K562 (cell line): ENCODE measurements around the gene COL9A3. TPM values are rescaled to one million over a fixed set of nuclear protein-coding genes. Genes with fewer than 3 reads are reported as not detected.

ENCODE experiments used
- ATAC-seq: fragments of 200-7000 bp; cut with Tn5 transposase; 3 replicates; pipeline ENCODE4 v1.9.1; 2020; ENCODE audit warnings: moderate library complexity
- BruUV-seq: library from RNA; stranded (reverse); fragments of 400-500 nt; replicated peaks from 2 replicates; lab custom pipeline; 2021; lab: Mats Ljungman, UMichigan
- CTCF ChIA-PET: fragments of 300-600 bp; formaldehyde crosslinking; extraction: SDS; loops from one replicate; lab custom pipeline; 2021; ENCODE audit warnings: low intra/inter-chr PET ratio; lab: Yijun Ruan, JAX
- POLR2A ChIA-PET: fragments of 300-600, 350-650 bp; sonication (Branson Sonifier 250); formaldehyde crosslinking; extraction: SDS; loops from one replicate; lab custom pipeline; 2021; ENCODE audit warnings: antibody characterized with exemption, inconsistent platforms; lab: Yijun Ruan, JAX
- DNase-seq, 4 experiments: peaks; one replicate each; pipeline versions ENCODE4 v3.0.0 to v3.0.0-alpha.2; 2011 to 2018; ENCODE audit warnings: low spot score in 3 of 4, mixed read lengths in 3 of 4; ENCODE audit errors: extremely low read depth in 1 of 4
- FAIRE-seq: peaks from 2 replicates; lab custom pipeline; 2011; peaks lifted over from hg19 to GRCh38; lab: Jason Lieb, UNC
- H2AFZ ChIP-seq: 2 replicates; pipeline ENCODE4 v1.6.0; 2011; ENCODE audit warnings: low read depth, low read length, control low read depth, inconsistent platforms
- H3K27ac ChIP-seq: fragments of 200-600 bp; 3 replicates; pipeline ENCODE4 v1.8.0; 2011; ENCODE audit warnings: low read depth, mild to moderate bottlenecking, control low read depth, inconsistent platforms, low read length, moderate library complexity, mixed read lengths; ENCODE audit errors: extremely low read depth
- H3K27me3 ChIP-seq, 2 experiments: fragments of 300-600 bp in 1 of 2; 2 replicates in 1 of 2; 3 replicates in 1 of 2; pipeline versions ENCODE4 v1.6.0 to v1.8.0; 2011; ENCODE audit warnings: inconsistent platforms in 2 of 2, low read length in 2 of 2, mild to moderate bottlenecking in 1 of 2, mixed read lengths in 1 of 2, moderate library complexity in 1 of 2; ENCODE audit not compliant: control insufficient read depth in 2 of 2, insufficient read depth in 2 of 2
- H3K36me3 ChIP-seq: fragments of 300-600 bp; 3 replicates; pipeline ENCODE4 v1.8.0; 2011; ENCODE audit warnings: mild to moderate bottlenecking, low read length, inconsistent platforms; ENCODE audit not compliant: control insufficient read depth, insufficient read depth
- H3K4me1 ChIP-seq, 2 experiments: fragments of 200-600 bp in 1 of 2; replicated peaks in 1 of 2; 2 replicates in 1 of 2; 3 replicates in 1 of 2; pipeline versions ENCODE4 v1.5.1 to v1.8.0; 2011; ENCODE audit warnings: inconsistent platforms in 2 of 2, low read length in 2 of 2, mild to moderate bottlenecking in 1 of 2, mixed read lengths in 1 of 2, moderate library complexity in 1 of 2; ENCODE audit not compliant: control insufficient read depth in 2 of 2, insufficient read depth in 2 of 2
- H3K4me2 ChIP-seq: 2 replicates; pipeline ENCODE4 v1.6.1; 2011; ENCODE audit warnings: low read length, control low read depth, inconsistent platforms, mixed read lengths; ENCODE audit not compliant: insufficient read depth
- H3K4me3 ChIP-seq: fragments of 200-600 bp; sonication (generic), shearing (Covaris generic); 2 replicates; pipeline ENCODE4 v1.5.1; 2016; ENCODE audit warnings: control low read depth, inconsistent platforms
- H3K79me2 ChIP-seq: fragments of 200-600 bp; 3 replicates; pipeline ENCODE4 v1.8.0; 2011; ENCODE audit warnings: low read length, inconsistent platforms; ENCODE audit not compliant: control insufficient read depth, insufficient read depth
- H3K9ac ChIP-seq, 2 experiments: 2 replicates each; pipeline versions ENCODE4 v1.6.0 to v1.6.1; 2011; ENCODE audit warnings: low read depth in 2 of 2, low read length in 2 of 2, control low read depth in 1 of 2, inconsistent platforms in 1 of 2, mild to moderate bottlenecking in 1 of 2, mixed read lengths in 1 of 2; ENCODE audit not compliant: insufficient read depth in 1 of 2
- H3K9me1 ChIP-seq: one replicate; pipeline ENCODE4 v1.6.0; 2011; ENCODE audit warnings: inconsistent platforms, mild to moderate bottlenecking, low read length, moderate library complexity; ENCODE audit not compliant: control insufficient read depth, insufficient read depth
- H3K9me3 ChIP-seq: replicated peaks from 2 replicates; pipeline ENCODE4 v1.5.1; 2011; ENCODE audit warnings: low read depth, low read length, inconsistent platforms; ENCODE audit not compliant: control insufficient read depth, insufficient read depth
- H4K20me1 ChIP-seq: replicated peaks from 2 replicates; pipeline ENCODE4 v1.6.1; 2011; ENCODE audit warnings: low read length, inconsistent platforms, mixed read lengths; ENCODE audit not compliant: control insufficient read depth, insufficient read depth
- ATF1 ChIP-seq, 2 experiments: fragments of 450-650 bp in 1 of 2; IDR thresholded peaks; 2 replicates each; pipeline ENCODE4 v1.6.1; 2016; ENCODE audit warnings: missing compliant biosample characterization in 1 of 2, missing genetic modification characterization in 1 of 2
- BMI1 ChIP-seq: fragments of 150-350 bp; IDR thresholded peaks from 2 replicates; pipeline ENCODE4 v1.6.1; 2014; ENCODE audit warnings: low read length
- BRD9 ChIP-seq: fragments of 450-650 bp; IDR thresholded peaks from 2 replicates; pipeline ENCODE4 v1.6.1; 2018; ENCODE audit warnings: low read depth; ENCODE audit not compliant: partially characterized antibody
- E4F1 ChIP-seq: fragments of 250-450 bp; sonication (Bioruptor Pico); IDR thresholded peaks from 2 replicates; pipeline ENCODE4 v1.5.0; 2021; ENCODE audit warnings: mild to moderate bottlenecking, borderline replicate concordance
- EGR1 ChIP-seq: fragments of 450-650 bp; conservative IDR thresholded peaks from 2 replicates; pipeline ENCODE4 v1.6.1; 2017; ENCODE audit warnings: mild to moderate bottlenecking
- FOXA1 ChIP-seq: fragments of 450-650 bp; IDR thresholded peaks from 2 replicates; pipeline ENCODE4 v1.6.1; 2016; ENCODE audit warnings: mild to moderate bottlenecking, borderline replicate concordance
- NCOA4 ChIP-seq: fragments of 450-650 bp; IDR thresholded peaks from 2 replicates; pipeline ENCODE4 v1.6.1; 2018; ENCODE audit warnings: mild to moderate bottlenecking; ENCODE audit not compliant: partially characterized antibody
- NEUROD1 ChIP-seq: fragments of 150-350 bp; IDR thresholded peaks from 2 replicates; pipeline ENCODE4 v1.6.1; 2014; ENCODE audit warnings: borderline replicate concordance, low read length, low read depth; ENCODE audit not compliant: partially characterized antibody
- RBFOX2 ChIP-seq: fragments of 200-400 bp; formaldehyde crosslinking; IDR thresholded peaks from 2 replicates; pipeline ENCODE4 v1.6.1; 2017; ENCODE audit warnings: low read depth, mild to moderate bottlenecking, low read length, moderate library complexity
- SIN3A ChIP-seq, 2 experiments: fragments of 150-350 bp in 1 of 2; IDR thresholded peaks; 2 replicates each; pipeline ENCODE4 v1.6.1; 2011 to 2016; ENCODE audit warnings: borderline replicate concordance in 2 of 2, low read depth in 2 of 2, low read length in 2 of 2, mild to moderate bottlenecking in 2 of 2, moderate library complexity in 2 of 2; ENCODE audit not compliant: control insufficient read depth in 1 of 2
- YBX1 ChIP-seq: fragments of 450-650 bp; IDR thresholded peaks from 2 replicates; pipeline ENCODE4 v1.7.1; 2016; ENCODE audit warnings: mild to moderate bottlenecking
- ZKSCAN8 ChIP-seq: fragments of 200-800 bp; sonication (Bioruptor generic); IDR thresholded peaks from 2 replicates; pipeline ENCODE4 v1.6.1; 2016; ENCODE audit warnings: missing genetic modification characterization, missing compliant biosample characterization
- ZNF143 ChIP-seq: sonication (generic); formaldehyde crosslinking; IDR thresholded peaks from 2 replicates; pipeline ENCODE4 v1.9.0; 2022; ENCODE audit warnings: mild to moderate bottlenecking, missing genetic modification reagents
- ZNF282 ChIP-seq: sonication (generic); formaldehyde crosslinking; IDR thresholded peaks from 2 replicates; pipeline ENCODE4 v1.8.1; 2023; ENCODE audit warnings: missing genetic modification reagents
- WGBS: fragments of 100-300 bp; shearing (Covaris generic); methylation state at CpG from one replicate; pipeline ENCODE4 v1.1.6; 2016; ENCODE audit warnings: low coverage, mixed read lengths; ENCODE audit not compliant: insufficient coverage; ENCODE audit errors: missing lambda C conversion rate; 5-methylcytosine and 5-hydroxymethylcytosine counted together
- in situ Hi-C: fragments of 300-500 bp; cut with MboI; formaldehyde crosslinking; loops from 4 replicates; pipeline ENCODE4 v1.15.0; 2018; ENCODE audit warnings: inconsistent platforms, mixed read lengths
- intact Hi-C: fragments of 100-400 bp; cut with micrococcal nuclease; formaldehyde crosslinking; loops from 2 replicates; pipeline ENCODE4 v1.14.2; 2022
- polyA plus RNA-seq, 8 experiments: library from polyadenylated mRNA; depleted of rRNA in 4 of 8; stranded (reverse) in 5 of 8; unstranded in 3 of 8; fragments of >200 nt; fragmentation: Nextera tagmentation in 2 of 8; fragmentation: Illumina TruSeq in 1 of 8; extraction: Ambion mirVana in 2 of 8; extraction: Trizol in 1 of 8; gene quantifications; 2 replicates each; pipeline versions ENCODE4 v1.2.1 to v1.2.3, GENCODE V29; 2011 to 2014; ENCODE audit warnings: inconsistent platforms in 1 of 8, missing spikeins in 1 of 8
- total RNA-seq, 7 experiments: library from RNA; depleted of rRNA in 6 of 7; stranded (reverse); fragments of >200 nt in 6 of 7; fragmentation: Illumina TruSeq in 2 of 7; extraction: Trizol in 2 of 7; gene quantifications; 2 replicates each; pipeline versions ENCODE4 v1.2.1 to v1.2.3, GENCODE V29; 2011 to 2021; ENCODE audit warnings: low replicate concordance in 1 of 7
- TF ChIP-seq, protein P1 (sequence below): fragments of 250-450 bp; sonication (Bioruptor Pico); IDR thresholded peaks from 2 replicates; pipeline ENCODE4 v1.5.0; 2020; ENCODE audit warnings: mild to moderate bottlenecking
- TF ChIP-seq, protein P2 (sequence below), 3 experiments: fragments of 200-800 bp in 1 of 3; sonication (Bioruptor generic) in 1 of 3; sonication (generic) in 1 of 3; formaldehyde crosslinking in 1 of 3; IDR thresholded peaks; 2 replicates each; pipeline versions ENCODE4 v1.6.1 to v1.8.0; 2016 to 2022; ENCODE audit warnings: mild to moderate bottlenecking in 2 of 3, missing compliant biosample characterization in 2 of 3, missing genetic modification characterization in 2 of 3, missing genetic modification reagents in 1 of 3

COL9A3 gene
- total and polyA plus RNA-seq, 9 of the 15 experiments (the other 6 are each of a cell fraction or from before 2014, with no cell fraction given): 0.14 to 3.6 (median 0.88) TPM; not detected in 1

DNA sequence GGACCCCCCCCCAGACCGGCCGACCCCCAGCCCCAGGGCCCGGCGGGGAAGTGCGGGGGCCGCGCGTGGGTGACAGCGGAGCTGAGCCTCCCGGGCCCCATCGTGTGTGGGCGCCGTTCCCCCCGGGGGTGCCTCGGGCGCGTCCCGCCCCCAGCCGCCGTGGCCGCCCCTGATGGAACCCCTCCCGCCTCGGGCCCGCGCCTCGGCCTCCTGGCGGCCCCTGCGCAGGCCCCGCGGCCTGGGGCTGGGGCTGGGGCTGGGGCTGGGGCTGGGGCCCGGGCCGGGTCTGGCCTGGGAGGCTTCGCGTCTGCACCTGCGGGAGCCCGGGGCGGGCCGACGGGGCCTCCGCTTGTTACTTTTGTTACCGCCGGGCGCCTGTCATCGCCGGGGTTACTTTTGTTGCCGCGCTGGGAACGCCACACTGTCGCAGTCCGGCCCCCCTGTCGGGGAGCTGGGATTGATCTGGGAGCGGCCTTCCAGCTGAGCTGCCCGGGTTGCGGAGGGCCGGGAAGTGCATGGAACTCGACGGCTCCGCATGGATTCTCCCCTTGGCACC, 11.6 kb upstream of the COL9A3 start:
- WGBS: under 1% methylated on average over 19 of the region's 58 CpGs
- in situ Hi-C loops: loop anchor here (10.0 kb wide), 1 partner anchor 310 kb away; no protein-coding TSS in a partner anchor
- peaks cover 25% of the 10 kb centered on the region for H3K79me2 ChIP-seq
- H3K4me3 ChIP-seq: peak overlapping the region; percentile 93
- peaks cover 47% of the 10 kb centered on the region; the same call in 2 of the 3 replicates for H3K36me3 ChIP-seq
- ATAC-seq: peak; percentile 70
- H3K9ac ChIP-seq: peak overlapping the region; percentile 81 to 98; a peak in 3 of 4 replicates
- H3K27me3 ChIP-seq: no peaks in the 10 kb centered on the region
- peak in 3 of 4 experiments; percentile 49 to 82 (median 82) for DNase-seq
- ChIA-PET CTCF (interaction anchor here (0.9 kb wide), 1 partner anchor 10 kb away, joined by 4 read pairs; no protein-coding TSS in a partner anchor), POLR2A (interaction anchor here (0.7 kb wide), 1 partner anchor 11 kb away, joined by 3 read pairs; no protein-coding TSS in a partner anchor)
- no peak for FAIRE-seq
- BruUV-seq: no TSS peak
- no peak overlapping the region for H2AFZ ChIP-seq
- peak overlapping the region; percentile 71 for H3K4me2 ChIP-seq
- H3K27ac ChIP-seq: peak overlapping the region; percentile 84; the same call in 2 of the 3 replicates
- peaks cover 4% of the 10 kb centered on the region for H4K20me1 ChIP-seq
- intact Hi-C loops: loop anchor here (5.0 kb wide), 2 partner anchors 138 to 183 kb away; no protein-coding TSS in a partner anchor
- no peaks in the 10 kb centered on the region for H3K9me1 ChIP-seq
- no peaks in the 10 kb centered on the region for H3K9me3 ChIP-seq
- peaks cover 11 to 55% of the 10 kb centered on the region in 2 experiments for H3K4me1 ChIP-seq
- TF ChIP-seq BMI1: no peak
- TF ChIP-seq NEUROD1: no peak
- TF ChIP-seq ZNF282 (CRISPR knock-in tag): no peak
- no peak for TF ChIP-seq BRD9
- 0 out of 4 replicates have a peak, but pooled peaks of 1 of the 2 experiments have one; percentile 34 for TF ChIP-seq SIN3A (IDR thresholded peaks at IDR 0.05; ENCODE audit: borderline replicate concordance in 2 of 2, control insufficient read depth in 1 of 2, low read depth in 2 of 2, low read length in 2 of 2)
- TF ChIP-seq EGR1: 0 out of 2 replicates have a peak, but pooled peaks have one; percentile 11
- TF ChIP-seq FOXA1: no peak
- no peak for TF ChIP-seq NCOA4
- TF ChIP-seq, protein P1, sequence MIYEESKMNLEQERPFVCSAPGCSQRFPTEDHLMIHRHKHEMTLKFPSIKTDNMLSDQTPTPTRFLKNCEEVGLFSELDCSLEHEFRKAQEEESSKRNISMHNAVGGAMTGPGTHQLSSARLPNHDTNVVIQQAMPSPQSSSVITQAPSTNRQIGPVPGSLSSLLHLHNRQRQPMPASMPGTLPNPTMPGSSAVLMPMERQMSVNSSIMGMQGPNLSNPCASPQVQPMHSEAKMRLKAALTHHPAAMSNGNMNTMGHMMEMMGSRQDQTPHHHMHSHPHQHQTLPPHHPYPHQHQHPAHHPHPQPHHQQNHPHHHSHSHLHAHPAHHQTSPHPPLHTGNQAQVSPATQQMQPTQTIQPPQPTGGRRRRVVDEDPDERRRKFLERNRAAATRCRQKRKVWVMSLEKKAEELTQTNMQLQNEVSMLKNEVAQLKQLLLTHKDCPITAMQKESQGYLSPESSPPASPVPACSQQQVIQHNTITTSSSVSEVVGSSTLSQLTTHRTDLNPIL: no peak
- TF ChIP-seq YBX1: no peak
- peak; percentile 54; the same call in 1 of the 2 replicates for TF ChIP-seq RBFOX2
- TF ChIP-seq ZNF143: no peak
- no peak for TF ChIP-seq ATF1 (CRISPR knock-in tag; IDR thresholded peaks at IDR 0.05)
- no peak for TF ChIP-seq ATF1 (tag; IDR thresholded peaks at IDR 0.05)
- no peak for TF ChIP-seq ZKSCAN8
- no peak for TF ChIP-seq E4F1 (CRISPR knock-in tag)
- TF ChIP-seq, protein P2, sequence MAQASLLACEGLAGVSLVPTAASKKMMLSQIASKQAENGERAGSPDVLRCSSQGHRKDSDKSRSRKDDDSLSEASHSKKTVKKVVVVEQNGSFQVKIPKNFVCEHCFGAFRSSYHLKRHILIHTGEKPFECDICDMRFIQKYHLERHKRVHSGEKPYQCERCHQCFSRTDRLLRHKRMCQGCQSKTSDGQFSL (CRISPR knock-in tag; IDR thresholded peaks at IDR 0.05): 0 out of 2 replicates have a peak, but pooled peaks have one; percentile 57
- TF ChIP-seq, protein P2 (tag; IDR thresholded peaks at IDR 0.05): no peak
